H1 (cell line): ENCODE measurements around the gene PF4V1. TPM values are rescaled to one million over a fixed set of nuclear protein-coding genes. Genes with fewer than 3 reads are reported as not detected.

Experiments used
- CTCF ChIA-PET: fragments of 300-600 bp; sonication (Branson Sonifier 250); formaldehyde crosslinking; loops from one replicate; lab custom pipeline; 2021; ENCODE audit not compliant: partially characterized antibody; lab: Charles Lee
- POLR2A ChIA-PET: fragments of 300-600 bp; sonication (Branson Sonifier 250); formaldehyde crosslinking; loops from one replicate; lab custom pipeline; 2021; ENCODE audit warnings: inconsistent platforms; ENCODE audit not compliant: partially characterized antibody; lab: Charles Lee
- DNase-seq, 2 experiments: peaks; one replicate each; pipeline versions ENCODE4 v3.0.0 to v3.0.0-alpha.2; 2010 to 2022; ENCODE audit warnings: low spot score in 2 of 2, low read depth in 1 of 2, mixed read lengths in 1 of 2
- FAIRE-seq: peaks from 2 replicates; lab custom pipeline; 2011; peaks lifted over from hg19 to GRCh38; lab: Jason Lieb, UNC
- H2AFZ ChIP-seq: 2 replicates; pipeline ENCODE4 v1.8.1; 2012; ENCODE audit warnings: low read length, inconsistent platforms
- H2AK5ac ChIP-seq: 2 replicates; pipeline ENCODE4 v1.6.1; 2013; ENCODE audit warnings: low read depth, low read length
- H2BK120ac ChIP-seq: replicated peaks from 2 replicates; pipeline ENCODE3; 2013; ENCODE audit warnings: low read depth, low read length, inconsistent platforms
- H2BK12ac ChIP-seq: 2 replicates; pipeline ENCODE4 v1.6.1; 2013; ENCODE audit warnings: low read depth, low read length
- H2BK15ac ChIP-seq: 2 replicates; pipeline ENCODE4 v1.6.1; 2013; ENCODE audit warnings: low read length
- H2BK20ac ChIP-seq: 2 replicates; pipeline ENCODE4 v1.6.1; 2013; ENCODE audit warnings: low read length
- H2BK5ac ChIP-seq: 2 replicates; pipeline ENCODE4 v1.6.1; 2013; ENCODE audit warnings: low read depth, low read length
- H3K14ac ChIP-seq: 2 replicates; pipeline ENCODE4 v1.6.1; 2013; ENCODE audit warnings: inconsistent platforms; ENCODE audit not compliant: insufficient read length
- H3K18ac ChIP-seq: 2 replicates; pipeline ENCODE4 v1.6.1; 2013; ENCODE audit warnings: low read length; ENCODE audit errors: extremely low read depth
- H3K23ac ChIP-seq: 2 replicates; pipeline ENCODE4 v1.6.1; 2013; ENCODE audit warnings: inconsistent platforms; ENCODE audit not compliant: insufficient read length
- H3K23me2 ChIP-seq: 2 replicates; pipeline ENCODE4 v1.6.1; 2013; ENCODE audit warnings: low read depth, low read length
- H3K27ac ChIP-seq: 2 replicates; pipeline ENCODE4 v1.6.1; 2011; ENCODE audit warnings: low read depth, low read length, inconsistent platforms
- H3K27me3 ChIP-seq, 4 experiments: replicated peaks in 1 of 4; 1 replicate in 1 of 4; 2 replicates in 3 of 4; pipeline versions ENCODE4 v1.6.1 to v1.8.1; 2011 to 2013; ENCODE audit warnings: low read length in 3 of 4, mild to moderate bottlenecking in 3 of 4, inconsistent platforms in 2 of 4, mixed read lengths in 2 of 4, moderate library complexity in 1 of 4; ENCODE audit not compliant: control insufficient read depth in 3 of 4, insufficient read depth in 3 of 4; ENCODE audit errors: extremely low read depth in 1 of 4
- H3K36me3 ChIP-seq, 4 experiments: 2 replicates each; pipeline versions ENCODE4 v1.6.1 to v1.8.1; 2011 to 2013; ENCODE audit warnings: mild to moderate bottlenecking in 4 of 4, low read length in 3 of 4, moderate library complexity in 2 of 4, control low read depth in 1 of 4, inconsistent platforms in 1 of 4; ENCODE audit not compliant: insufficient read depth in 4 of 4, control insufficient read depth in 2 of 4
- H3K4ac ChIP-seq: replicated peaks from 2 replicates; pipeline ENCODE3; 2013; ENCODE audit warnings: low read length, low read depth, mixed read lengths, inconsistent platforms; ENCODE audit not compliant: insufficient read length
- H3K4me1 ChIP-seq, 4 experiments: replicated peaks in 1 of 4; 1 replicate in 1 of 4; 2 replicates in 3 of 4; pipeline versions ENCODE4 v1.6.1 to v1.8.1; 2011 to 2013; ENCODE audit warnings: low read length in 3 of 4, inconsistent platforms in 2 of 4, mixed read lengths in 1 of 4; ENCODE audit not compliant: insufficient read depth in 4 of 4, control insufficient read depth in 3 of 4
- H3K4me2 ChIP-seq, 2 experiments: 2 replicates each; pipeline versions ENCODE4 v1.6.1 to v1.8.1; 2011 to 2013; ENCODE audit warnings: low read depth in 2 of 2, low read length in 2 of 2, control low read depth in 1 of 2, inconsistent platforms in 1 of 2, mild to moderate bottlenecking in 1 of 2; ENCODE audit not compliant: insufficient read depth in 1 of 2
- H3K4me3 ChIP-seq, 4 experiments: fragments of 200-600, 300-600 bp in 1 of 4; sonication (generic), shearing (Covaris generic), sonication (Bioruptor Twin) in 1 of 4; 2 replicates each; pipeline versions ENCODE4 v1.5.1 to v1.8.1; 2011 to 2016; ENCODE audit warnings: low read length in 4 of 4, low read depth in 3 of 4, control low read depth in 2 of 4, inconsistent platforms in 2 of 4, mild to moderate bottlenecking in 2 of 4, mixed read lengths in 1 of 4, moderate library complexity in 1 of 4; ENCODE audit not compliant: insufficient read depth in 2 of 4; ENCODE audit errors: extremely low read depth in 1 of 4
- H3K56ac ChIP-seq: replicated peaks from 2 replicates; pipeline ENCODE3; 2013; ENCODE audit warnings: low read depth, mild to moderate bottlenecking, mixed read lengths, low read length, inconsistent platforms; ENCODE audit not compliant: insufficient read length
- H3K79me1 ChIP-seq: 2 replicates; pipeline ENCODE4 v1.6.1; 2013; ENCODE audit warnings: low read depth, low read length, control low read depth
- H3K79me2 ChIP-seq, 2 experiments: 2 replicates each; pipeline versions ENCODE4 v1.6.1 to v1.8.1; 2012 to 2013; ENCODE audit warnings: low read length in 2 of 2, mild to moderate bottlenecking in 2 of 2, inconsistent platforms in 1 of 2; ENCODE audit not compliant: insufficient read depth in 2 of 2, control insufficient read depth in 1 of 2
- H3K9ac ChIP-seq, 4 experiments: replicated peaks in 1 of 4; 1 replicate in 1 of 4; 2 replicates in 3 of 4; pipeline versions ENCODE4 v1.6.1 to v1.8.1; 2011 to 2013; ENCODE audit warnings: low read depth in 3 of 4, low read length in 3 of 4, control low read depth in 2 of 4, mild to moderate bottlenecking in 2 of 4, moderate library complexity in 2 of 4, inconsistent platforms in 1 of 4; ENCODE audit errors: extremely low read depth in 1 of 4
- H3K9me3 ChIP-seq, 2 experiments: 2 replicates each; pipeline versions ENCODE4 v1.6.1 to v1.8.1; 2012 to 2013; ENCODE audit warnings: mild to moderate bottlenecking in 2 of 2, moderate library complexity in 2 of 2, control low read depth in 1 of 2, inconsistent platforms in 1 of 2, low read depth in 1 of 2, low read length in 1 of 2, mixed read lengths in 1 of 2; ENCODE audit not compliant: insufficient read depth in 2 of 2
- H4K20me1 ChIP-seq, 2 experiments: replicated peaks in 1 of 2; 2 replicates each; pipeline versions ENCODE3 to v1.8.1; 2011 to 2013; ENCODE audit warnings: inconsistent platforms in 2 of 2, low read length in 2 of 2, mild to moderate bottlenecking in 1 of 2; ENCODE audit not compliant: insufficient read depth in 2 of 2, control insufficient read depth in 1 of 2
- H4K5ac ChIP-seq: 2 replicates; pipeline ENCODE4 v1.6.1; 2013; ENCODE audit warnings: low read length, low read depth, mixed read lengths, inconsistent platforms; ENCODE audit not compliant: insufficient read length
- H4K8ac ChIP-seq: 2 replicates; pipeline ENCODE4 v1.8.0; 2013; ENCODE audit warnings: mild to moderate bottlenecking, moderate library complexity, low read length, inconsistent platforms; ENCODE audit not compliant: insufficient read depth; ENCODE audit errors: extremely low read depth
- H4K91ac ChIP-seq: replicated peaks from 2 replicates; pipeline ENCODE3; 2013; ENCODE audit warnings: low read length, mixed read lengths, inconsistent platforms; ENCODE audit not compliant: insufficient read length
- ASH2L ChIP-seq: fragments of 200-600, 300-600 bp; sonication (generic); IDR thresholded peaks from one replicate; pipeline ENCODE4 v1.7.1; 2017; ENCODE audit warnings: low read length
- CEBPB ChIP-seq: IDR thresholded peaks from 2 replicates; pipeline ENCODE4 v1.6.1; 2012; ENCODE audit warnings: low read depth, low read length
- GABPA ChIP-seq: IDR thresholded peaks from 2 replicates; pipeline ENCODE4 v1.6.1; 2011; ENCODE audit warnings: mild to moderate bottlenecking, low read length, moderate library complexity, borderline replicate concordance; ENCODE audit not compliant: insufficient read depth
- GTF2F1 ChIP-seq: IDR thresholded peaks from 2 replicates; pipeline ENCODE4 v1.6.1; 2012; ENCODE audit warnings: low read depth, low read length, improper control_type of control experiment, borderline replicate concordance
- HDAC6 ChIP-seq: IDR thresholded peaks from one replicate; pipeline ENCODE4 v1.7.1; 2012; ENCODE audit warnings: low read depth, mild to moderate bottlenecking, inconsistent platforms, low read length, moderate library complexity
- KDM4A ChIP-seq: IDR thresholded peaks from one replicate; pipeline ENCODE4 v1.7.1; 2012; ENCODE audit warnings: low read depth, mild to moderate bottlenecking, moderate library complexity, low read length, inconsistent platforms; ENCODE audit not compliant: severe bottlenecking
- NANOG ChIP-seq: IDR thresholded peaks from 2 replicates; pipeline ENCODE4 v1.6.1; 2011; ENCODE audit warnings: low read length, low read depth, mild to moderate bottlenecking, inconsistent platforms; ENCODE audit not compliant: insufficient read depth, poor library complexity, severe bottlenecking
- POLR2A ChIP-seq, 2 experiments: IDR thresholded peaks; 1 replicate in 1 of 2; 2 replicates in 1 of 2; pipeline ENCODE4 v1.6.1; 2011; ENCODE audit warnings: low read depth in 2 of 2, low read length in 2 of 2, mild to moderate bottlenecking in 2 of 2; ENCODE audit errors: control extremely low read depth in 1 of 2
- RAD21 ChIP-seq, 2 experiments: IDR thresholded peaks in 1 of 2; conservative IDR thresholded peaks in 1 of 2; 2 replicates each; pipeline ENCODE4 v1.6.1; 2011; ENCODE audit warnings: low read depth in 2 of 2, low read length in 2 of 2, improper control_type of control experiment in 1 of 2, inconsistent platforms in 1 of 2, mild to moderate bottlenecking in 1 of 2, moderate library complexity in 1 of 2
- SIX5 ChIP-seq: IDR thresholded peaks from 2 replicates; pipeline ENCODE4 v1.6.1; 2011; ENCODE audit warnings: mild to moderate bottlenecking, low read depth, low read length
- TAF1 ChIP-seq: IDR thresholded peaks from 2 replicates; pipeline ENCODE4 v1.6.1; 2011; ENCODE audit warnings: mild to moderate bottlenecking, low read depth, low read length
- TCF12 ChIP-seq: IDR thresholded peaks from 2 replicates; pipeline ENCODE4 v1.6.1; 2011; ENCODE audit warnings: low read depth, mild to moderate bottlenecking, low read length
- WGBS, 2 experiments: shearing (Covaris generic) in 1 of 2; methylation state at CpG; one replicate each; pipeline versions ENCODE4 v1.1.6 to v1.1.7; 2013 to 2015; ENCODE audit warnings: low lambda C conversion rate in 2 of 2, mixed read lengths in 2 of 2, inconsistent platforms in 1 of 2, low coverage in 1 of 2, missing lambda C conversion rate in 1 of 2; ENCODE audit not compliant: insufficient replicate concordance in 2 of 2, insufficient coverage in 1 of 2, insufficient read length in 1 of 2; ENCODE audit errors: extremely low coverage in 1 of 2, missing lambda C conversion rate in 1 of 2; 5-methylcytosine and 5-hydroxymethylcytosine counted together
- polyA plus RNA-seq, 7 experiments: library from polyadenylated mRNA; depleted of rRNA in 3 of 7; stranded (reverse) in 5 of 7; unstranded in 2 of 7; fragments of >200 nt in 5 of 7; fragments of 200-250 nt in 2 of 7; gene quantifications; 1 replicate in 5 of 7; 2 replicates in 1 of 7; 4 replicates in 1 of 7; pipeline versions ENCODE4 v1.2.1 to v1.2.3, GENCODE V29; 2011 to 2013; ENCODE audit warnings: missing spikeins in 2 of 7, mixed read lengths in 2 of 7
- total RNA-seq: library from RNA; stranded (reverse); fragmentation: NEBNext Ultra II Directional; extraction: Animal tissue kit (Norgen Biotek cat#: 25700); gene quantifications from 2 replicates; pipeline ENCODE4 v1.2.1, GENCODE V29; 2021

PF4V1 gene
- total and polyA plus RNA-seq, 2 of the 8 experiments (the other 6 are each of a cell fraction or from before 2014, with no cell fraction given) = not detected

DNA sequence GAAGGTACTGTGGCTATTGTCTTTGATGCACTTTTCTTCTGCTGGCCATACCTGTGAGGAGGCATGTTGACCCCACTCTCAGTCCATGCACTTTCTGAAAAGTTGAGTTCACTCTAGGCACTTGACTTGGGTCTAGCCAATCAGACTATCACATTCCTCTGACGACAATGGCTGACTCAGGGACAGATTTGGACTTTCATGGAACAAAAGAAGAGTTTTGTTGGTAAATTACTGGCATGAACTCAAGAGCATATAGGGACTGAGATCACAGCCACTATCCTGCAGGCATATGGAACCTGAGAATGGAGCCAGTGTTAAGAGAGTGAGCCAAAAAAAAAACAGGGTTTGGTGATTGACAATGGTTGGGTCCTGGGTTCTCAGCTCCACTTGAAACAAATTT is 41.3 kb upstream of the PF4V1 start:
- CTCF ChIA-PET = no interaction called here
- H2BK12ac ChIP-seq = no peak overlapping the region
- FAIRE-seq (no peak), DNase-seq (no peak)
- H2AFZ ChIP-seq = no peak overlapping the region
- H3K4me2 ChIP-seq = no peak overlapping the region
- H3K4ac ChIP-seq = no peak overlapping the region
- no peak overlapping the region for H2BK20ac ChIP-seq
- no peak overlapping the region for H3K56ac ChIP-seq
- H2BK120ac ChIP-seq = no peak overlapping the region
- H2BK5ac ChIP-seq = no peak overlapping the region
- POLR2A ChIA-PET = no interaction called here
- H3K79me2 ChIP-seq = no peaks in the 10 kb centered on the region
- H3K4me3 ChIP-seq = no peak overlapping the region
- H3K79me1 ChIP-seq = no peaks in the 10 kb centered on the region
- no peak overlapping the region for H2BK15ac ChIP-seq
- no peak overlapping the region for H3K14ac ChIP-seq
- H3K18ac ChIP-seq = no peak overlapping the region
- H2AK5ac ChIP-seq = no peak overlapping the region
- no peak overlapping the region for H3K27ac ChIP-seq
- H3K4me1 ChIP-seq = no peaks in the 10 kb centered on the region
- no peaks in the 10 kb centered on the region for H3K9me3 ChIP-seq
- H3K23ac ChIP-seq = no peak overlapping the region
- WGBS, 2 experiments = 90% methylated on average over 1 of the region's 1 CpG; no CpG with 5 or more reads in 1 of the 2 experiments
- no peak for TF ChIP-seq GABPA
- TF ChIP-seq KDM4A = no peak
- no peak for TF ChIP-seq TAF1
- TF ChIP-seq RAD21 (IDR thresholded peaks at IDR 0.05 in 1 of 2, conservative IDR thresholded peaks at IDR 0.05 in 1 of 2; ENCODE audit: low read depth in 2 of 2, low read length in 2 of 2) = no peak
- no peak for TF ChIP-seq POLR2A (IDR thresholded peaks at IDR 0.05; ENCODE audit: control extremely low read depth in 1 of 2, low read depth in 2 of 2, low read length in 2 of 2)
- no peak for TF ChIP-seq GTF2F1
- no peak for TF ChIP-seq CEBPB
- TF ChIP-seq HDAC6 = no peak
- no peak for TF ChIP-seq NANOG
- TF ChIP-seq SIX5 = no peak
- TF ChIP-seq ASH2L = no peak
- TF ChIP-seq TCF12 = no peak
- H3K23me2 ChIP-seq = no peaks in the 10 kb centered on the region
- H3K9ac ChIP-seq = no peak overlapping the region
- H4K5ac ChIP-seq = no peak overlapping the region
- no peaks in the 10 kb centered on the region for H3K27me3 ChIP-seq
- H3K36me3 ChIP-seq = no peaks in the 10 kb centered on the region
- no peak overlapping the region for H4K8ac ChIP-seq
- no peaks in the 10 kb centered on the region for H4K20me1 ChIP-seq
- H4K91ac ChIP-seq = no peak overlapping the region
